Subcutaneous adipose tissue (tissue), 4 donors: ENCODE measurements around the gene CGB1. TPM values are rescaled to one million over a fixed set of nuclear protein-coding genes. Genes with fewer than 3 reads are reported as not detected.

ENCODE experiments used
- CTCF ChIP-seq: fragments of 450-650 bp; IDR thresholded peaks from one replicate; pipeline ENCODE4 v1.5.1; 2016; ENCODE audit warnings: low read depth, mild to moderate bottlenecking, control low read depth, antibody characterized with exemption, moderate library complexity
- total RNA-seq, 4 donors: library from RNA; depleted of rRNA; stranded (reverse); fragments of >200 nt; gene quantifications; one replicate each; pipeline ENCODE4 v1.1.0, GENCODE V29; 2016

The CGB1 gene
- total RNA-seq, 4 donors from 2014 or later = not detected

- no peak for TF ChIP-seq CTCF
Measured at GRCh38 chr19:49020931-49021895, 15.5 kb downstream of the CGB1 start.

- no peak for TF ChIP-seq CTCF
Measured at GRCh38 chr19:49020342-49020741, 16.4 kb downstream of the CGB1 start.

GRCh38 chr19:49019242-49019932 is 17.3 kb downstream of the CGB1 start:
- no peak for TF ChIP-seq CTCF

GRCh38 chr19:49017666-49018351 is 18.9 kb downstream of the CGB1 start:
- TF ChIP-seq CTCF = no peak

- TF ChIP-seq CTCF = no peak
Measured at GRCh38 chr19:49017041-49017665, 19.5 kb downstream of the CGB1 start, which contains the start of gene LHB. LHB (minus strand) TSS chr19:49017091; CDS start chr19:49017081, 10 bp downstream.

- no peak for TF ChIP-seq CTCF
Measured at GRCh38 chr19:49016067-49016839, 20.4 kb downstream of the CGB1 start.
